NB4 (cell line): ENCODE measurements around the gene OR51E2.

Source experiments
- DNase-seq: peaks from one replicate; pipeline ENCODE4 v3.0.0; 2010; ENCODE audit warnings: low read depth
- H3K4me3 ChIP-seq: one replicate; pipeline ENCODE4 v1.5.1; 2011; ENCODE audit warnings: mild to moderate bottlenecking, low read depth, low read length, moderate library complexity
- MYC ChIP-seq: IDR thresholded peaks from 2 replicates; pipeline ENCODE4 v1.6.1; 2011; ENCODE audit warnings: low read depth, low read length
- POLR2A ChIP-seq: IDR thresholded peaks from 2 replicates; pipeline ENCODE4 v1.6.1; 2011; ENCODE audit warnings: mild to moderate bottlenecking; ENCODE audit not compliant: insufficient read length; ENCODE audit errors: extremely low read depth
- TF ChIP-seq, protein P1 (sequence below): IDR thresholded peaks from one replicate; pipeline ENCODE4 v1.5.1; 2012; ENCODE audit warnings: low read depth, low read length
- TF ChIP-seq, protein P2 (sequence below): IDR thresholded peaks from 2 replicates; pipeline ENCODE4 v1.6.1; 2011; ENCODE audit warnings: low read depth, low read length

The OR51E2 gene

DNA sequence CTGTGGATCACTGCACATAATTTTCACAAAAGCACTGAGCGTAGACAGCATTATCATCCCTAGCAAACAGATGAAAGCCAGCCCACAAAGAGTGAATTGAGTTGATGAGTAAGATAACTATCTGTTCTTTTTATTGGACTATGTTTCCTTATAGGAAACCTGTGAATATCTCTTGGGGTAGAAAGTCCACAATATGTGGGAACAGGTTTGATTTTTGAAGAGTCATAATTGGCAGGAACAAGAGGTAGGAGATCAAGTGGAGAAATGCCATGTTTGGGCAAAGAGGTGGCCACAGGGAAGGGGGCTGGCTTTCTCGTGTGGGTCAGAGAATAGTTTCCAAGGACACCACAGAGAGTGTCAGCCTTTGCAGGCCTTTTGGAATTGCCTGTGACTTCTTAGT lies 23.9 kb downstream of the OR51E2 start:
- H3K4me3 ChIP-seq = no peak overlapping the region
- DNase-seq = no peak
- TF ChIP-seq, protein P1, sequence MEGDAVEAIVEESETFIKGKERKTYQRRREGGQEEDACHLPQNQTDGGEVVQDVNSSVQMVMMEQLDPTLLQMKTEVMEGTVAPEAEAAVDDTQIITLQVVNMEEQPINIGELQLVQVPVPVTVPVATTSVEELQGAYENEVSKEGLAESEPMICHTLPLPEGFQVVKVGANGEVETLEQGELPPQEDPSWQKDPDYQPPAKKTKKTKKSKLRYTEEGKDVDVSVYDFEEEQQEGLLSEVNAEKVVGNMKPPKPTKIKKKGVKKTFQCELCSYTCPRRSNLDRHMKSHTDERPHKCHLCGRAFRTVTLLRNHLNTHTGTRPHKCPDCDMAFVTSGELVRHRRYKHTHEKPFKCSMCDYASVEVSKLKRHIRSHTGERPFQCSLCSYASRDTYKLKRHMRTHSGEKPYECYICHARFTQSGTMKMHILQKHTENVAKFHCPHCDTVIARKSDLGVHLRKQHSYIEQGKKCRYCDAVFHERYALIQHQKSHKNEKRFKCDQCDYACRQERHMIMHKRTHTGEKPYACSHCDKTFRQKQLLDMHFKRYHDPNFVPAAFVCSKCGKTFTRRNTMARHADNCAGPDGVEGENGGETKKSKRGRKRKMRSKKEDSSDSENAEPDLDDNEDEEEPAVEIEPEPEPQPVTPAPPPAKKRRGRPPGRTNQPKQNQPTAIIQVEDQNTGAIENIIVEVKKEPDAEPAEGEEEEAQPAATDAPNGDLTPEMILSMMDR = no peak
- TF ChIP-seq MYC (no peak), POLR2A (no peak)
- TF ChIP-seq, protein P2, sequence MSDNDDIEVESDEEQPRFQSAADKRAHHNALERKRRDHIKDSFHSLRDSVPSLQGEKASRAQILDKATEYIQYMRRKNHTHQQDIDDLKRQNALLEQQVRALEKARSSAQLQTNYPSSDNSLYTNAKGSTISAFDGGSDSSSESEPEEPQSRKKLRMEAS = no peak

DNA sequence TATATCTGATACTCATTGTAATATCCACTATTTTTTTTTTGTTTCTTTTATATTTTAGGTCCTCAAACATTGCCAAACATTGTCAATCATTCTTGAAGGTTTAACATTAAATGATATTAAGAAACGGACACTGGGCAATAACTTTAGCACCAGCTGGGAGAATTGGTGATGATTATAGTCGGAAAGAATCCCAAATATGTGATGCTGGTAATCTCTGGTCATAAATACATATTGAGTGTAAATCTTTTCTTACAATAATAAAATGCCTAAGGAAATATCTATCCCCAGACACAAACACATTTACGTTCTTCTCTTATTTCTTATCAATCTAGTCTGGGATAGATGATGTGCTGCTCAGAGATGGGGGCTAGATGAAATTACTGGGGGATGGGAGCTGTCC lies 25.2 kb downstream of the OR51E2 start:
- DNase-seq = no peak
- TF ChIP-seq, protein P2 = no peak
- TF ChIP-seq MYC (no peak), POLR2A (no peak)
- TF ChIP-seq, protein P1 = no peak

DNA sequence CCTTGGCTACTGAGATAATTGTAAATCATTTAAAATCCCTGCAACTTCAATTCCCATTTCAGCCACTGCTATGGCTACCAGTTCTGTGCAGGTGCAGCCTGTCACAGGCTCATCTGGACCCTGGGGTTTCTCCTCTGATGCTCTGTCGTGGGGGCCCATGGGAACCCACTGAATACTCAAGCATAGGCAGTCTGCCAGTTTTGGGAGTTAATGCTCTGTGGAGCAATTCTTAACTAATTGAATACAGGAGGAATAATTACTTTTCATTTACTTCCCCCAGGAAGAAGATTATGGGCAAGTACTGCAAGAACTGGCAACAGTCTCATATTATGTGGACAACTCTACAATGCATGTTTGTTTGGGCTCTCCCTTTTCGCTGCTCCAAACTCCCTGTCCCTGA lies 25.9 kb downstream of the OR51E2 start:
- no peak overlapping the region for H3K4me3 ChIP-seq
- TF ChIP-seq, protein P1 = no peak
- TF ChIP-seq, protein P2 = no peak
- no peak for TF ChIP-seq MYC
- TF ChIP-seq POLR2A = no peak
- no peak for DNase-seq

More for the DNA sequence above, 25.2 kb downstream of the OR51E2 start:
- no peak overlapping the region for H3K4me3 ChIP-seq

DNA sequence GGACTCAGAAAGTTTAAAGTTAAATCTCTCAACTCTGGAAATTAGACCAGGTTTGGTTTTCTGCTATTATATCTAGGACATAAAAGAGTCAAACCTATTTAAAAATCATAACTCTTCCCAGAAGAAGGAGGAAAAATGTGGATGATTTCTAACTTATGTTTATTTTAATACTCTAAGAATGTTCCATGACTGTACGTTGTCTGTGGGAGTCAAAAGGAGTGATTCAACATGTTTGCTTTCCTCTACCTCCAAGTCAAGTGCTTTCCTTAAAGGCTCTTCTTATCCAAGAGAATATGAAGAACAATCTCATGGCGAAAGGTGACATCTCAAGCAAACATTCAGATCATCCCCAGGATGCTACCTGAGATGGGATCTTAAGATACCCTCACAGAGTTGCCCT lies 32.2 kb downstream of the OR51E2 start:
- TF ChIP-seq MYC (no peak), POLR2A (no peak)
- TF ChIP-seq, protein P1 = no peak
- TF ChIP-seq, protein P2 = no peak
- no peak for DNase-seq
- no peak overlapping the region for H3K4me3 ChIP-seq

DNA sequence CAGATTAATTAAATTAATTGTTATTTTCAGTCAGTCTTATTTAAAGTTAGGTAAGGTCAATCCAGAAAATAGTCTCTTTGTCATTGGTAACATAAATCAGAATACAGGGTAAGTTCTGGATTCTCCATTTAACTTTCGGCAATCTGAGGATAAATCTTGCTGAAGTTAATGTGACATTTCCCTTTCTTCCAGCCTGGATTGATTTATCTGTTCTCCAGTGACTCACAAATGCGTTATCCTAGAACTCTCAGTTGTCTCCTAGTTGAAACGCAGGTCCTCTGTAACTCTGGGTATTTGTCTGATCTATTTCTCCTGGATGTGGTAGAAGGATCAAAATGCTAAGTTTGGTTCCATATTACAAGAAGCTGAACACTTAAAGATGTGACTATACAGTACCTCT lies 32.9 kb downstream of the OR51E2 start:
- no peak overlapping the region for H3K4me3 ChIP-seq
- TF ChIP-seq, protein P2 = no peak
- TF ChIP-seq POLR2A (no peak), MYC (no peak)
- TF ChIP-seq, protein P1 = no peak
- no peak for DNase-seq

DNA sequence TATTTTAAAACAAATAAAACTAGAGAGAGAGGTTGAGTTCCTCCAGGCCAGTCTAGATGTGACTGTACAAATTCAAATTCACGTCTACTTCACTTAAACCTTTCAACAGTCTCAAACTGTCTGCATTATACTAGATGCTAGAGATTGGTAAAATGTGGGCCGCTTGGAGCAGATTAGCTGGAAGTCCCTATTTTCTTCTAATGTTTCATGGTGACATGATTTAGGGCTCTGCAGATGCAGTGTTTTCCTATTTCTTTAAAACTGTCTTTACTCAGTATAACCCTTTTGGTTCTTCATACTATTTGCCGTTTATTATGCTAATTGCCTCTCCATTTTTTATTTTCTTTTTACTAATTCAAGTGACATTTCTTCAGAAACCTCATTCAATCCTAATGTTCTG lies 33.5 kb downstream of the OR51E2 start:
- TF ChIP-seq, protein P2 = no peak
- TF ChIP-seq MYC (no peak), POLR2A (no peak)
- TF ChIP-seq, protein P1 = no peak
- no peak overlapping the region for H3K4me3 ChIP-seq
- DNase-seq = no peak
